ENCODE results near the gene PIP4P1. TPM values are rescaled to one million over a fixed set of nuclear protein-coding genes. Genes with fewer than 3 reads are reported as not detected.
A peak's percentile ranks its signal among the peaks of the same experiment; 100 is the strongest.

Gene PIP4P1
- total and polyA plus RNA-seq, 9 of the 15 experiments (the other 6 are each of a cell fraction or from before 2014, with no cell fraction given) = 5.3 to 20.9 (median 10.7) TPM

- TF ChIP-seq MGA (IDR thresholded peaks at IDR 0.05) = no peak
- TF ChIP-seq TRIM25 (IDR thresholded peaks at IDR 0.05; ENCODE audit: borderline replicate concordance) = no peak
- TF ChIP-seq FOXA3 (CRISPR knock-in tag; conservative IDR thresholded peaks at IDR 0.05 in 1 of 2, IDR thresholded peaks at IDR 0.05 in 1 of 2) = no peak
- TF ChIP-seq NR2C2 (CRISPR knock-in tag; IDR thresholded peaks at IDR 0.05) = no peak
- TF ChIP-seq NR2C2 (tag; IDR thresholded peaks at IDR 0.05) = no peak
- no peak for TF ChIP-seq RBM17 (IDR thresholded peaks at IDR 0.05; ENCODE audit: borderline replicate concordance, low read depth, low read length)
- TF ChIP-seq MEIS2 (IDR thresholded peaks at IDR 0.05; ENCODE audit: partially characterized antibody) = peak; percentile 35
- TF ChIP-seq HNRNPUL1 (IDR thresholded peaks at IDR 0.05; ENCODE audit: low read length) = no peak
- TF ChIP-seq NCOA6 (IDR thresholded peaks at IDR 0.05) = no peak
- TF ChIP-seq ATF7 (IDR thresholded peaks at IDR 0.05) = no peak
- TF ChIP-seq MTA1 (IDR thresholded peaks at IDR 0.05; ENCODE audit: borderline replicate concordance) = no peak
- no peak for TF ChIP-seq DLX4 (CRISPR knock-in tag; IDR thresholded peaks at IDR 0.05)
- TF ChIP-seq PRMT5 (CRISPR knock-in tag; IDR thresholded peaks at IDR 0.05) = no peak
- no peak for TF ChIP-seq ZBTB7A (IDR thresholded peaks at IDR 0.05; ENCODE audit: borderline replicate concordance, control insufficient read depth, low read depth, low read length)
- no peak for TF ChIP-seq EHMT2 (IDR thresholded peaks at IDR 0.05)
- no peak for TF ChIP-seq IRF2 (CRISPR knock-in tag; IDR thresholded peaks at IDR 0.05)
Measured at GRCh38 chr14:20482382-20482781, 21.1 kb upstream of the PIP4P1 start (continued).
